ENCODE measurements around the gene MTFR2.

DNA sequence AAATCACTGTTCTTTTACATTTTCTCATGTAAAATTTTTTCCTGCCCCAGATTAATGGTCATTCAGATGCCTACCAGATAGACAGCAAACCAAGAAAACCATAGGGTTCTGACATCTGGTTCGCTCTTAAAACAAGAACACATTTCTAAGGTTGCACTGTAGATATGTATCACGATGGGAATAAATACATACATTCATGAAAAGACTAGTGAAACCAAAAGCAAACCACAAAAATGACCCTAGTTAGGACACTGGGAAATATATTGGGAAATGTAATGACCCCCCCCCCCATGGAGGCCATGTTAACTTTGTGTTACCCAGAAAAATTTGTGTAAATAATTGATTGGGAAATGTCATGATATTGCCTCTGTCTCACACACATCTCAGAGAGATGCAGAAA is 37.5 kb downstream of the MTFR2 start:
- TF ChIP-seq, protein P1, sequence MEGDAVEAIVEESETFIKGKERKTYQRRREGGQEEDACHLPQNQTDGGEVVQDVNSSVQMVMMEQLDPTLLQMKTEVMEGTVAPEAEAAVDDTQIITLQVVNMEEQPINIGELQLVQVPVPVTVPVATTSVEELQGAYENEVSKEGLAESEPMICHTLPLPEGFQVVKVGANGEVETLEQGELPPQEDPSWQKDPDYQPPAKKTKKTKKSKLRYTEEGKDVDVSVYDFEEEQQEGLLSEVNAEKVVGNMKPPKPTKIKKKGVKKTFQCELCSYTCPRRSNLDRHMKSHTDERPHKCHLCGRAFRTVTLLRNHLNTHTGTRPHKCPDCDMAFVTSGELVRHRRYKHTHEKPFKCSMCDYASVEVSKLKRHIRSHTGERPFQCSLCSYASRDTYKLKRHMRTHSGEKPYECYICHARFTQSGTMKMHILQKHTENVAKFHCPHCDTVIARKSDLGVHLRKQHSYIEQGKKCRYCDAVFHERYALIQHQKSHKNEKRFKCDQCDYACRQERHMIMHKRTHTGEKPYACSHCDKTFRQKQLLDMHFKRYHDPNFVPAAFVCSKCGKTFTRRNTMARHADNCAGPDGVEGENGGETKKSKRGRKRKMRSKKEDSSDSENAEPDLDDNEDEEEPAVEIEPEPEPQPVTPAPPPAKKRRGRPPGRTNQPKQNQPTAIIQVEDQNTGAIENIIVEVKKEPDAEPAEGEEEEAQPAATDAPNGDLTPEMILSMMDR (IDR thresholded peaks at IDR 0.05; ENCODE audit: low read depth, low read length), result no peak
- TF ChIP-seq POLR2A (IDR thresholded peaks at IDR 0.05; ENCODE audit: extremely low read depth, insufficient read length), result no peak
- TF ChIP-seq MYC (IDR thresholded peaks at IDR 0.05; ENCODE audit: low read depth, low read length), result no peak
- TF ChIP-seq, protein P2, sequence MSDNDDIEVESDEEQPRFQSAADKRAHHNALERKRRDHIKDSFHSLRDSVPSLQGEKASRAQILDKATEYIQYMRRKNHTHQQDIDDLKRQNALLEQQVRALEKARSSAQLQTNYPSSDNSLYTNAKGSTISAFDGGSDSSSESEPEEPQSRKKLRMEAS (IDR thresholded peaks at IDR 0.05; ENCODE audit: low read depth, low read length), result no peak

All from NB4 (cell line).